Measurements from ENCODE around the gene MAGI3.
"Not testable (repeated sequence)": the region's sequence is repeated elsewhere in the genome, so short reads cannot be mapped to it uniquely, and the experiment has no call there.

Gene MAGI3

GRCh38 chr1:113545626-113546025 lies 155.3 kb downstream of the MAGI3 start:
- no peak for DNase-seq (ENCODE audit: low read depth)
- TF ChIP-seq CTCF (conservative IDR thresholded peaks at IDR 0.05; ENCODE audit: low read depth, low read length): no peak
- H3K4me3 ChIP-seq (ENCODE audit: low read length): no peak overlapping the region

DNA sequence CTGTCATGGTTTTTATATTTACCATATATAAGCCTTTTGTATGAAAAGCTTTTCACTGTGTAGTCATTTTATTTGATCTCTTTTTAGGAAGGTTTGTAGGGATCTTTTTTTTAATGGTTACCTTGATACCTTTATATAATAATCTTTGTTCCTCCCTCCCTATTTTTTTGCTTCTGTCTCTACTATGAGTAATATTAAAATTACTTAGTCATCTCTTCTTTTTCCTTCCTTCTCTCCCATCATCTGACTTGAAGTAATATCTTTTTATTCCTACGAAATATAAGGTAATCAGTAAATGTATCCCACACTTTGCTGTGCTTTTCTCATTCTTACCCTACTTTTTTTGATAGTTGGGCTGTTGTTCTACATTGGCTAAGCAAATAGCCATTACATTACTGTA lies 161.4 kb downstream of the MAGI3 start:
- H3K4me3 ChIP-seq (ENCODE audit: low read length): no peak overlapping the region
- no peak for DNase-seq (ENCODE audit: low read depth)
- no peak for TF ChIP-seq CTCF (conservative IDR thresholded peaks at IDR 0.05; ENCODE audit: low read depth, low read length)

GRCh38 chr1:113552244-113552643 lies 161.9 kb downstream of the MAGI3 start:
- H3K4me3 ChIP-seq (ENCODE audit: low read length): no peak overlapping the region

DNA sequence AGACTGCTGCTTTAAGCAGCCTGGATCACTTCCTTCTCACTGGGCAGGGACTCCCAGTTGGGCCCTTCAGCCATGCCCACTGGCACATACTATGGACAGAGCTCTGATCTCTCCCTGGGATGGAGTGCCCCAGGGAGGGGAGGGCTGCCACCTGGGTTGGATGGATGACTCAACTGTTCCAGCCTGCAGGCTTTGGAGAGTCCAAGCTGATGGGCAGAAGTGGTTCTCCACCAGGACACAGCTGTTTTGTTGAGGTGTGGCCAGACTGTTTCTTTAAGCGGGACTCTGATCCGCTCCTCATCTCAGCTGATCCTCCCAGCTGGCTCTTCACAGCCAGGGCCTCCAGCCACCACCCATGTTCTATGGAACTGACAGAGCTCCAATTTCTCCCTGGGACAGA lies 166.9 kb downstream of the MAGI3 start:
- no peak for DNase-seq (ENCODE audit: low read depth)
- TF ChIP-seq CTCF (conservative IDR thresholded peaks at IDR 0.05; ENCODE audit: low read depth, low read length): no peak
- H3K4me3 ChIP-seq (ENCODE audit: low read length): no peak overlapping the region

More at GRCh38 chr1:113552244-113552643, 161.9 kb downstream of the MAGI3 start:
- DNase-seq (ENCODE audit: low read depth): no peak
- no peak for TF ChIP-seq CTCF (conservative IDR thresholded peaks at IDR 0.05; ENCODE audit: low read depth, low read length)

DNA sequence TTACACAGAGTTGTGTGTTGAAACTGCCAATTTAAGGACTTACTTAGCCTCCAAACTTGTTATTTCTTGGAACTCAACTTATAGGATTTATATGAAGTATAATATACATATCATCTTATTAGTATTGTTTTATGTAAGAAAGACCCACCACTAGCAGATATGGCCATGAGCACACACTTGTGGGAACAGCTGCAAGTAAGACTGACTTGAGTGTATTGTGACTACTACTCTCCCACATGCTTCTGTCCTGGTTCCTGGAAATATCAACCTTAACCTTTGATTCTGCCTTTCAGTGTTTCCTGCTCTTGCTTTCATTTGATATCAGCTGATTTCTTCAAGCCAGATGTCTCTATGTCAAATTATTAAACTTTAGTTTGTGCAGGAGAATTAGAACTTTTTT lies 175.3 kb downstream of the MAGI3 start:
- no peak for TF ChIP-seq CTCF (conservative IDR thresholded peaks at IDR 0.05; ENCODE audit: low read depth, low read length)

GRCh38 chr1:113567427-113567826 lies 177.1 kb downstream of the MAGI3 start:
- TF ChIP-seq CTCF (conservative IDR thresholded peaks at IDR 0.05; ENCODE audit: low read depth, low read length): no peak
- DNase-seq (ENCODE audit: low read depth): no peak
- no peak overlapping the region for H3K4me3 ChIP-seq (ENCODE audit: low read length)

More for the DNA sequence above, 175.3 kb downstream of the MAGI3 start:
- no peak overlapping the region for H3K4me3 ChIP-seq (ENCODE audit: low read length)
- DNase-seq (ENCODE audit: low read depth): no peak

- DNase-seq (ENCODE audit: low read depth): not testable (repeated sequence)
Measured at GRCh38 chr1:113575744-113576260, 185.5 kb downstream of the MAGI3 start.

DNA sequence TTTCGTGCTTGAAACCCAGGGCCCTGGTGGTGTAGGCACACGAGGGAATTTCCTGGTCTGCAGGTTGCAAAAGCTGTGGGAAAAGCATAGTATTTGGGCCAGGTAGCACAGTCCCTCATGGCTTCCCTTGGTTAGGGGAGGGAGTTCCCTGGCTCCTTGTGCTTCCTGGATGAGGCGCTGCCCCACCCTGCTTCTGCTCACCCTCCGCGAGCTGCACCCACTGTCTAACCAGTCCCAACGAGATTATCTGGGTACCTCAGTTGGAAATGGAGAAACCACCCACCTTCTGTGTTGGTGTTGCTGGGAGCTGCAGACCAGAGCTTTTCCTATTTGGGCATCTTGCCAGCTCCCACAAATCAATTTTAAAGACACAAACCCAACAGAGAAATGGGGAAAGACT lies 186.0 kb downstream of the MAGI3 start:
- TF ChIP-seq CTCF (conservative IDR thresholded peaks at IDR 0.05; ENCODE audit: low read depth, low read length): no peak
- no peak overlapping the region for H3K4me3 ChIP-seq (ENCODE audit: low read length)
- DNase-seq (ENCODE audit: low read depth): no peak

More at GRCh38 chr1:113575744-113576260, 185.5 kb downstream of the MAGI3 start:
- not testable (repeated sequence) for H3K4me3 ChIP-seq (ENCODE audit: low read length)
